IMR-90 (cell line): ENCODE measurements around the gene EYS. TPM values are rescaled to one million over a fixed set of nuclear protein-coding genes. Genes with fewer than 3 reads are reported as not detected.

Source experiments
- ATAC-seq: fragments of 200-7000 bp; cut with Tn5 transposase; 2 replicates; pipeline ENCODE4 v1.9.1; 2020; ENCODE audit warnings: low read depth, mild to moderate bottlenecking, moderate library complexity
- BruUV-seq: library from RNA; stranded (reverse); fragments of 400-500 nt; replicated peaks from 2 replicates; lab custom pipeline; 2021; lab: Mats Ljungman, UMichigan
- CTCF ChIA-PET: fragments of 300-600 bp; formaldehyde crosslinking; extraction: SDS; loops from one replicate; lab custom pipeline; 2021; ENCODE audit warnings: antibody characterized with exemption; lab: Yijun Ruan, JAX
- POLR2A ChIA-PET: fragments of 300-600 bp; sonication (Branson Sonifier 250); formaldehyde crosslinking; loops from one replicate; lab custom pipeline; 2022; ENCODE audit warnings: antibody characterized with exemption; ENCODE audit not compliant: unreplicated experiment; lab: Charles Lee
- DNase-seq: peaks from one replicate; pipeline ENCODE4 v3.0.0; 2013
- H2AFZ ChIP-seq: replicated peaks from 2 replicates; pipeline ENCODE3; 2013; ENCODE audit warnings: low read length, mild to moderate bottlenecking; ENCODE audit not compliant: poor library complexity
- H2AK5ac ChIP-seq: 2 replicates; pipeline ENCODE4 v1.6.1; 2013; ENCODE audit warnings: low read depth, low read length, inconsistent platforms
- H2AK9ac ChIP-seq: replicated peaks from 2 replicates; pipeline ENCODE3; 2013; ENCODE audit warnings: mild to moderate bottlenecking, low read depth, low read length, moderate library complexity; ENCODE audit not compliant: poor library complexity
- H2BK120ac ChIP-seq: 2 replicates; pipeline ENCODE4 v1.6.1; 2013; ENCODE audit warnings: low read depth, low read length, inconsistent platforms
- H2BK15ac ChIP-seq: 3 replicates; pipeline ENCODE4 v1.6.1; 2013; ENCODE audit warnings: low read depth, low read length, inconsistent platforms
- H2BK20ac ChIP-seq: 2 replicates; pipeline ENCODE4 v1.6.1; 2013; ENCODE audit warnings: low read depth, mild to moderate bottlenecking, inconsistent platforms, low read length, moderate library complexity
- H2BK5ac ChIP-seq: 2 replicates; pipeline ENCODE4 v1.6.1; 2013; ENCODE audit warnings: mild to moderate bottlenecking, low read depth, low read length, inconsistent platforms; ENCODE audit not compliant: poor library complexity, severe bottlenecking
- H3K14ac ChIP-seq: replicated peaks from 2 replicates; pipeline ENCODE4 v1.6.1; 2013; ENCODE audit warnings: low read depth, low read length, inconsistent platforms
- H3K18ac ChIP-seq: 2 replicates; pipeline ENCODE4 v1.6.1; 2013; ENCODE audit warnings: low read depth, low read length, control low read depth
- H3K23ac ChIP-seq: 2 replicates; pipeline ENCODE4 v1.6.1; 2013; ENCODE audit warnings: low read depth, low read length, inconsistent platforms
- H3K27ac ChIP-seq: 2 replicates; pipeline ENCODE4 v1.5.1; 2013; ENCODE audit warnings: mild to moderate bottlenecking, control low read depth, low read length; ENCODE audit not compliant: insufficient read depth
- H3K27me3 ChIP-seq: 2 replicates; pipeline ENCODE4 v1.6.1; 2013; ENCODE audit warnings: low read length; ENCODE audit not compliant: control insufficient read depth, insufficient read depth
- H3K36me3 ChIP-seq: 2 replicates; pipeline ENCODE4 v1.6.1; 2013; ENCODE audit warnings: low read length, mixed read lengths; ENCODE audit not compliant: control insufficient read depth, insufficient read depth
- H3K4ac ChIP-seq: 2 replicates; pipeline ENCODE4 v1.6.1; 2013; ENCODE audit warnings: low read depth, low read length, inconsistent platforms
- H3K4me1 ChIP-seq: 2 replicates; pipeline ENCODE4 v1.6.1; 2013; ENCODE audit warnings: low read length, mixed read lengths; ENCODE audit not compliant: control insufficient read depth, insufficient read depth
- H3K4me2 ChIP-seq: 2 replicates; pipeline ENCODE4 v1.6.1; 2013; ENCODE audit warnings: low read depth, mild to moderate bottlenecking, control low read depth, low read length, moderate library complexity
- H3K4me3 ChIP-seq: 2 replicates; pipeline ENCODE4 v1.5.1; 2013; ENCODE audit warnings: low read depth, mild to moderate bottlenecking, control low read depth, low read length, moderate library complexity; ENCODE audit not compliant: insufficient read depth
- H3K56ac ChIP-seq: 2 replicates; pipeline ENCODE4 v1.6.1; 2013; ENCODE audit warnings: low read length, inconsistent platforms; ENCODE audit not compliant: insufficient read depth; ENCODE audit errors: extremely low read depth
- H3K79me1 ChIP-seq, 2 experiments: 2 replicates each; pipeline ENCODE4 v1.6.1; 2013; ENCODE audit warnings: low read length in 2 of 2, inconsistent platforms in 1 of 2, low read depth in 1 of 2
- H3K9ac ChIP-seq: 2 replicates; pipeline ENCODE4 v1.6.1; 2013; ENCODE audit warnings: low read depth, low read length, control low read depth
- H3K9me1 ChIP-seq: 2 replicates; pipeline ENCODE4 v1.6.1; 2013; ENCODE audit warnings: low read length, inconsistent platforms; ENCODE audit not compliant: insufficient read depth
- H3K9me3 ChIP-seq: 2 replicates; pipeline ENCODE4 v1.6.1; 2013; ENCODE audit warnings: low read length; ENCODE audit not compliant: control insufficient read depth, insufficient read depth
- H4K20me1 ChIP-seq: 2 replicates; pipeline ENCODE4 v1.6.1; 2013; ENCODE audit warnings: low read length, inconsistent platforms; ENCODE audit not compliant: insufficient read depth
- H4K5ac ChIP-seq: 2 replicates; pipeline ENCODE4 v1.6.1; 2013; ENCODE audit warnings: mild to moderate bottlenecking, low read depth, low read length, control low read depth
- H4K8ac ChIP-seq, 2 experiments: 2 replicates each; pipeline ENCODE4 v1.6.1; 2013; ENCODE audit warnings: low read depth in 2 of 2, low read length in 2 of 2, control low read depth in 1 of 2, inconsistent platforms in 1 of 2
- H4K91ac ChIP-seq: 2 replicates; pipeline ENCODE4 v1.6.1; 2013; ENCODE audit warnings: low read depth, low read length, inconsistent platforms; ENCODE audit not compliant: insufficient read depth
- MAFK ChIP-seq: IDR thresholded peaks from 2 replicates; pipeline ENCODE4 v1.6.1; 2012; ENCODE audit warnings: low read depth, low read length, improper control_type of control experiment
- NFE2L2 ChIP-seq: fragments of 150-350 bp; IDR thresholded peaks from 2 replicates; pipeline ENCODE4 v1.6.1; 2016; ENCODE audit warnings: low read depth, mild to moderate bottlenecking, low read length
- WGBS, 2 experiments: methylation state at CpG; one replicate each; pipeline versions ENCODE4 v1.1.5 to v1.1.7; 2013; ENCODE audit warnings: missing lambda C conversion rate in 2 of 2; ENCODE audit not compliant: insufficient read length in 1 of 2; ENCODE audit errors: extremely low coverage in 2 of 2; 5-methylcytosine and 5-hydroxymethylcytosine counted together
- dilution Hi-C: fragments of 300-500 bp; cut with HindIII; formaldehyde crosslinking; loops from one replicate; pipeline ENCODE4 v1.14.3; 2018; ENCODE audit warnings: low sequenced_read_pairs; ENCODE audit not compliant: unreplicated experiment
- in situ Hi-C: fragments of 300-500 bp; cut with MboI; formaldehyde crosslinking; loops from 3 replicates; pipeline ENCODE4 v1.14.3; 2019; ENCODE audit warnings: low sequenced_read_pairs, inconsistent platforms, mixed read lengths
- intact Hi-C: fragments of 100-400 bp; cut with micrococcal nuclease; formaldehyde crosslinking; loops from 2 replicates; pipeline ENCODE4 v1.10.0; 2022
- polyA plus RNA-seq, 3 experiments: library from polyadenylated mRNA; depleted of rRNA; stranded (reverse); fragments of >200 nt; gene quantifications; 2 replicates each; pipeline ENCODE4 v1.2.3, GENCODE V29; 2012; ENCODE audit warnings: low replicate concordance in 1 of 3
- total RNA-seq: library from RNA; depleted of rRNA; stranded (reverse); fragments of >200 nt; gene quantifications from 2 replicates; pipeline ENCODE4 v1.2.3, GENCODE V29; 2012

Gene EYS
- total and polyA plus RNA-seq, 2 of the 4 experiments (the other 2 are of a cell fraction): under 0.01 TPM; not detected in 1

- no peak overlapping the region for H3K4me2 ChIP-seq
- POLR2A ChIA-PET: no interaction called here
- H4K5ac ChIP-seq: no peak overlapping the region
- no peak overlapping the region for H3K4me3 ChIP-seq
- no peak overlapping the region for H3K23ac ChIP-seq
- no peaks in the 10 kb centered on the region for H3K9me3 ChIP-seq
- H3K9me1 ChIP-seq: no peaks in the 10 kb centered on the region
- no peaks in the 10 kb centered on the region for H3K36me3 ChIP-seq
- no peak overlapping the region for H4K91ac ChIP-seq
- H3K27ac ChIP-seq: no peak overlapping the region
- no peak for TF ChIP-seq NFE2L2
- peak; percentile 74 for TF ChIP-seq MAFK
- no peak overlapping the region for H2BK20ac ChIP-seq
- no peak overlapping the region for H3K18ac ChIP-seq
- no CpG with 5 or more reads among the region's 2 CpGs for WGBS, 2 experiments
- H2BK120ac ChIP-seq: no peak overlapping the region
- H3K56ac ChIP-seq: no peak overlapping the region
- H2AK9ac ChIP-seq: no peak overlapping the region
- no peaks in the 10 kb centered on the region for H3K4me1 ChIP-seq
- BruUV-seq: no TSS peak
- no peak overlapping the region for H2AK5ac ChIP-seq
- H3K79me1 ChIP-seq: no peaks in the 10 kb centered on the region
- no peaks in the 10 kb centered on the region for H4K20me1 ChIP-seq
- no peak for ATAC-seq
- intact Hi-C loops (loop anchor here (10.0 kb wide), 1 partner anchor 556 kb away; no protein-coding TSS in a partner anchor), dilution Hi-C loops (no loop called here), in situ Hi-C loops (no loop called here)
- no peak overlapping the region for H2AFZ ChIP-seq
- CTCF ChIA-PET: no interaction called here
- no peaks in the 10 kb centered on the region for H3K27me3 ChIP-seq
- H3K4ac ChIP-seq: no peak overlapping the region
- no peak overlapping the region for H2BK15ac ChIP-seq
- H2BK5ac ChIP-seq: no peak overlapping the region
- DNase-seq: no peak
- H3K9ac ChIP-seq: no peak overlapping the region
- H4K8ac ChIP-seq: no peak overlapping the region
- H3K14ac ChIP-seq: no peak overlapping the region
Observed at GRCh38 chr6:63910863-63911551, 1796.0 kb downstream of the EYS start.
